ENCODE measurements around the gene GPSM1.

GPSM1 gene

DNA sequence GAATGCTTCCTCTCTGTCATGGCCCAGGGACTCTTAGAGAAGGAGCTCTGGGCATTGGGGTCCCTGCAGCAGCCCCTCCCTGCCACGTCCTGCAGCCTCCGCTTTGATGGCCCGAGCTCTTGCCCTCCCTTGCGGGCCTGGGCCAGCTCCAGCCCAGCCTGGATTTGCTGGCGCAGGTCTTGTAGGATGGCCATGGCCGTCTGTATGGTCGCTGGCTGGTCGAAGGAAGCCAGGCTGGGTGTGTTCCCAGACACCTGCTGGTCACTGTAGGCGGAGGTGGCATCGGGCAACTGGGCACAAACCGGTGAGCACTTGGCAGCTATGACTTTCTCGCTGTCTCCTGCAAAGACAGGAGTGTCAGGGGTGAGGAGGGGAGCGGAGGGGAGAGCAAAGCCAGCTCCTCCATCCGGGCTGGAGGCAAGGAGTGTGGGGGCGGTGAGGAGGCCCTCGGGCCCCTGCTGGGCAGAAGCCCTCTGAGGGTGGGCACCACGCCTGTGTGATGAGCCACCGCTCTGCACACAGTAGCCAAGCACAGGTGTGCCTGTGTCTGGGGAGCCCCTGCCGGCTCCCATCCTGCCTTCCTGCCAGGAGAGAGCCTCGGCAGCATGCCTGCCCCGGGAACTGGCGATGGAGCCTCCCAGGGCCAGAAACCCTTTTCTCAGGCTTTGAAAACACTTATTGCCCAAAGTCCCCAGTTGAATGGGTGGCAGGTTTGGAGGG lies 35.9 kb upstream of the GPSM1 start:
- FAIRE-seq = no peak

DNA sequence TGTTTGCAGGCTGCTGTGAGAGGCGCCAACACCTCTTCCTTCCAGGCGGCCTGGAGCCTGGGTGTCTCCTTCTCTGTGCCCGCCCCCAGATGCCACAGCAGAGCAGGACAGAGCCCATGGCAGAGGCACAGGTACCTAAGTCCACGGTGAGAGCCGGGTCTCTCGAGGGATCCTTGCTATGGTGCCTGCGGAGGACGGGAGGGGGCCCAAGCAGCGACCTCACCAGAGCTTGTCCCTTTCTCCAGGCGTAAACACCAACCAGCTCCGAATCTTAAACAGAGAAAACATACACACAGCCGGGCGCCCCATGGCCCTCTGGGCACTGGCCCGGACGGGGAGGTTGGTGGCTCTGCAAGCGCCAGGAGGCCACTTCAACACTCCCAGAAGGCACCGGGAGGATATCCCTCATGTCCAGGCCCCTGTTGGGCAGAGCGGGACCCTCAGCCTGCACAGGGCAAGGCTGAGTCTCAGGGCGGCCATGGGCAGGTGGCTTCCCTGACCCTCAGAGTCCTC lies 35.3 kb upstream of the GPSM1 start:
- no peak for FAIRE-seq

DNA sequence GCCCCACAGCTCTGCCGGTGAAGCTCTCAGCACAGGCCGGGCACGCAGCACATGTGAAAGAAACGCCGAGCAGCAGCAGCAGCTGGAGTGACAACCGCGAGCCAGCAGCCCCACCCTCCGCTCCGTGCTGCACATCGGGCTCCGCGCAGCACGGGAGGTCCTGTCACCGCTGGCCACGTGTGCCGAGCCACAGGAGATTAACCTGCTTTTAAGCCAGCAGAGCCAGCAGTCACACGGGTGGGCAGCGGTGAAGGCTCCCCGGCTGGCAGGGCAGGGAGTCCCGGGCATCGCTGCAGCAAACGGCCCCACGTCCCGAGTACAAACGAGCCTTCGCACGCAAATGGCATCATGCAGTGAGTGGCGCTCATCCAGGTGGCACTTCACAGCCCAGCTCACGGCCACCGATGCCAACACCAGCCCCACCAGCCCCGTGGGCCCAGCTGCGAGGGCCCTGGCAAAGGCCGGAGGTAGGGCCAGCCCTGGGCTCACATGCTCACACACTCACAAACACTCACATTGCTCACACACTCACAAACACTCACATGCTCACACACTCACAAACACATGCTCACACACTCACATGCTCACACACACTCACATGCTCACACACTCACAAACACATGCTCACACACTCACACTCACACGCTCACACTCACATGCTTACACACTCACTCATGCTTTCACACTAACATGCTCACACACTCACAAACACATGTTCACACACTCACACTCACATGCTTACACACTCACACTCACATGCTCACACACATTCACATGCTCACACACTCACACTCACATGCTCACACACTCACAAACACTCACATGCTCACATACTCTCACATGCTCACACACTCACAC lies 34.5 kb upstream of the GPSM1 start:
- FAIRE-seq = no peak

DNA sequence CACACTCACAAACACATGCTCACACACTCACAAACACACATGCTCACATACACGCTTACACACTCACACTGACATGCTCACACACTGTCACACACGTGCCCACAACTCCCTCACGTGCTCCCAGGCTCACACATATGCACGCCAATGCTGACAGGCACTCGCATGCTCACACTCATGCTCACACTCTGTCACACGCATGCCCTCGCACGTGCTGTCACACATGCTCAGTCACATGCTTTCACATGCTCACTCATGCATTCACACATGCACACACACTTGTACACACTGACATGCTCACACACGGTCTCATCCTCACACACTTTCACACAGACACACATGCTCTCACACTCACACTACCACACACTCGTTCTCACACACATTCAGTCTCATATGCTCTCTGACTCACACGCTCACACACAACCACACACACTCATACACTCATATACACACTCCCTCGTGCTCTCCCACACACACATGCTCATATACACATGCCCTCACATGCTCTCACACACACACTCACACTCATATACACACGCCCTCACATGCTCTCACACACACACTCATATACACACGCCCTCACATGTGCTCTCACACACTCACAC lies 33.8 kb upstream of the GPSM1 start:
- no peak for FAIRE-seq

DNA sequence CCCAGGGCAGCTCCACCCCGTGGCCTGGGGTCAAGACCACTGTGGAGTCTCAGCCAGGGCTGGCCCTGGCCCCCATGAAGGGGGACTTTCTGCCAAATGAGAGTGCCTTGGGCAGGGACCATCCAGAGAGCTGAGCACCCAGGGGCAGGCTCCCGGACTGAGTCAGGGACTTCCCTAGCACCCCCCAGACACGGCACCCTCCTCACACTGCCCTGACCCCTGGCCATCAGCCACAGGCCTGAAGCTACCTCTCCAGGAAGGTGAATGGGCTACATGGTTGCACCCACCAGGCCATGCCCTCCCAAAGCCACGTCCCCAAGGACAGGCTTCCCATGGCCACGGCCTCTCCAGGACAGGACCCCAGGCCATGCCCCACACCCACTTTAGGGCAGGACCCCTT lies 32.9 kb upstream of the GPSM1 start:
- FAIRE-seq = no peak

DNA sequence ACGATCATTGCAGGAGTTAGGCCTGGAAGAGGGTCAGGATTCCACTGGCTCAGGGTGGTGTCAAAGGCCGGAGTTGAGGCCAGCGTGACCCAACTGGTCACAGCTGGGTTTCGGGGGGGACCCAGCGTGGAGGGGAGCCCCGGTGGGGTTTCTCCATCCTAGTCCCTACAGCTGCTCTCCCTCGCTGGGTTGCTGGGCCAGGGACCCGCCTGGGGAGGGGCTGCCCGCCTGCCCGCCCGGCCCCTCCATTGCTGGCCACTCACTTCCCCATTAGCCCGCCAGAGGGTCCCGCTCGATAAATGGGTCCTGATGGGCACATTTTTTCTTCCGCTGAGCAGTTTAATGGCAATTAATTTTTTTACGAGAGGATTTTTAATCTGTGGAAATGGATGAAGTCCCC lies 32.3 kb upstream of the GPSM1 start:
- no peak for FAIRE-seq

DNA sequence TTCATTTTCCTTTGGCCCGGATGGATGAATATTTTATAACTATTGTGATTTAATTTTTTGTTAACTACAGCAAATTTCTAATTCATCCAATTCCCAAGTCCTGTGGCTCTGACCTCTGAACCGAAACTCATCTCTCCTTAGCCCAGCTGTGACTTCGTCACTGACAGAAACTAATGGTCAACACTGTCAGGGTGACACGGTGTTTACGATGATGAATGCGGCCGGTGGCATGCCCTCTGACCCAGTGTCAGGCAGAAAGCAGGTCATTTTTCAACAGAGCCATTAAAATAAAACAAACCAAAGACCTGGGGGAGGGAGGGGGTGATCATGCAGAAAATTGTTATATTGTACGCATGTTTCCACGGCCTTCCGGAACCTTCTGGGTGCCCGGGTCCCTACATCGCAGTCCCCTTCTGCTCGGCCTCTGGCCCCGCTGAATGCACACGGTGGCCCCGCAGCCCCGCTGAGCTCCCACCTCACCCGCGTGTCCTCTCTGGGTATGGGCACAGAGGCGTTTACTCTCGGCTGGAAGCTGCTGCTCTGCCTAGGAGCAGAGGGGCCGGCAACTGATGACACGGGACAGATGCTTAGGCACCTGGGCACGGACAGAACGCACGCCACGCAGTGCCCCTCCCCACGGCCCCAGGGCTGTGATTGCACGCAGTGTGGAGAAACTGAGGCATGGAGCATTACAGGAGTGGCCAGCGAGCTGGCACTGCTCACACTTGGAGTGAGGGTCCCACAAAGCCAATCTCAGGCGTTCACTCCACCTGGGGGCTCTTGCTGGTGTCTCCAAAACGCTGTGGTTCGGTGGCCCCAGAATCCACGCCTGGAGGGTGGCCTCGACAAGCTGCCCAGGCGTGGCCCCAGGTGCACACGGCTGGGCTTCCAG lies 31.6 kb upstream of the GPSM1 start:
- no peak for FAIRE-seq

DNA sequence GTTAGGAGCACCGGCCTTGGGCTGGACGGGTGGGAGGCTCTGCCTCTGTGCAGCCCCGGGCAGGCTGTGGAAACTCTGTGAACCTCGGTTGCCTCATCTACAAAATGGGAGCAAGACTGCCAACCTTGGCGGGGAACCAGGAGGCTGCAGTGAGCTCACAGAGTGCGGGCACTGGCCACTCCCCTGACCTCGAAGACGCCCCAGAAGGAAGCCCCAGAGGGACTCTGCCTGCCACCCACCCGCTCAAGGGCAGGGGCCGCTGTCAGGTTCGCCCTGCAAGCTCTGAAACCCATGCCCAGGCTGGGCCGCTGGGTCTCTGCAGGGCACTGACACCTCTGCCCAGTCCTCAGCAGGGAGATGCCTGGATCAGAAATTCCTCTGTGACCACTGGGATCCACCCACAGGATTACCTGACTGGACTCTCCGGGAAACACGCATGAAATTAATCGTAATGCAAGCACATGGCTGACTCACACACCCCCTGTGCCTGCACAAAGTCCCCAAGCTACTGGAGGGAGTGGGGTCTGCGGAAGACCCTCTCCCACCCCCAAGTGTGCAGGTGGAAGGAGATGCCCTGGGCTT lies 30.8 kb upstream of the GPSM1 start:
- FAIRE-seq = no peak

DNA sequence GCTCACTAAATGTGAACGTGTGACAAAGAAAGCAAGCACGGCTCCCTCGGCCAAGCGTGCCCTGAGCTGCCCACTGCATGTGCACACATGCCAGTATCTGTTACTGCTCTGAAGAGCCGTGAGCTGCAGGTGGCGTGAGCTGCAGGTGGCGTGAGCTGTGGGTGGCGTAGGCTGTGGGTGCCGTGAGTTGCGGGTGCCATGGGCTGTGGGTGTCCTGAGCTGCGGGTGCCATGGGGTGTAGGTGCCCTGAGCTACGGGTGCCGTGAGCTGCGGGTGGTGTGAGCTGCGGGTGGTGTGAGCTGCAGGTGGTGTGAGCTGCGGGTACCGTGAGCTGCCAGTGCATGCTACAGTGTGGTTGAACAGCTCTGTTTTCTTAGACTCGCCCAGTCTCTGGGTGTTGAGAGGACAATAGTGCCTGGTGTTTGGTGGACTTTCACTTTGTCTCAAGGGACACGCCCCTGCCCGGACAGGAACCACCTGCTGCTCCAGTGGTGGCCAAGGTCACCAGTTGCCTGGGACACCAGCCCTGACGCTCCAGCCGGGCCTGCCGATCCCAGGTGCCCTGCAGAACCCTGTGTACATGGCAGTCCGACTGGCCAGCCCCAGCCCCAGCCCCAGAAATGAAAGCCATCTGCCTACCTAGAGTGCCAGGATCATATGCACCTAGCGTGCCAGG lies 30.2 kb upstream of the GPSM1 start:
- no peak for FAIRE-seq

DNA sequence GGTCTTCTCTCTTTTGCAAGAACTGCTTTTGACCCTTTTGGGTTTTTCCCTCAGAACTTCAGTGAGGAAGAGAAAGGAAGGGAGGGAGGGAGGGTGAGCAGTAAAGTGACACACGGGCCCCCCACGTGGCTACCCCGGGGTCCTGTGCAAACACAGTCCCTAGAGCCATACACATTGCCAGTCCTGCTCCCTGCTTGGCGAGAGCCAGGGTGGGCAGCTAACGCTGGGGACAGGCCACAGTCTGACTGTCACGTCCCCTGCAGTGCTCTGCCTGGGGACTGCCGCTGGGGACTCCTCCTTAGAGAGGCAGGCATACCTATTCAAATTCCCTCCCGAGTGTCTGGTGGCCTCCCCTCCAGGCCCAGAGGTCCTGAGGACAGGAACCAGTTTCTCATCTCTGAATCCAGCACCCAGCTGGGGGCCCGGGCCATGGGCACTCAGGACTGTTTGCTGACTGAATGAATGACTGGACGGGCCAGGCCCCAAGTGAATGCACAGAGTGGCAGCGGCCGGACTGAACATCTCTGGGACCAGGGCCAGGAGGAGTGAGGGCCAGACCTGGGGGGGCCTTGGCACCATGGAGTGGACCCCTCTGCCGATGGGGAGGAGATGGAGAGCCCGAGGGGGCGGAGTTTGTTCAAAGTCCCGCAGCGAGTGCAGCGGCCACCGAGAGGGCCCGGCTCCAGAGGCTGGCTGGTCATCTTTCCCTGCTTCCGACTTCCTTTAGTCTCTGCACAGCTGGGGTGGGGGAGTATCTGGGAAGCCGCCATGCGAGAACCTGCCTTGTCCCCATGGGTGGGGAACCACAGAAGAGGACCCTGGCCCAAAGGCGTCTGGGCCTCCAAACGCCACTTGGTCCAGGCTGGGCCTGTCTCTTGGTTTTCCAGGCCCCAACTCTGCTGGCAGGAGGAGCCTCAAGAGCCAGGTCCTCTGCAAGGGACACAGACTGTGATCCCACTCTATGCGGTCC lies 29.3 kb upstream of the GPSM1 start:
- no peak for FAIRE-seq

DNA sequence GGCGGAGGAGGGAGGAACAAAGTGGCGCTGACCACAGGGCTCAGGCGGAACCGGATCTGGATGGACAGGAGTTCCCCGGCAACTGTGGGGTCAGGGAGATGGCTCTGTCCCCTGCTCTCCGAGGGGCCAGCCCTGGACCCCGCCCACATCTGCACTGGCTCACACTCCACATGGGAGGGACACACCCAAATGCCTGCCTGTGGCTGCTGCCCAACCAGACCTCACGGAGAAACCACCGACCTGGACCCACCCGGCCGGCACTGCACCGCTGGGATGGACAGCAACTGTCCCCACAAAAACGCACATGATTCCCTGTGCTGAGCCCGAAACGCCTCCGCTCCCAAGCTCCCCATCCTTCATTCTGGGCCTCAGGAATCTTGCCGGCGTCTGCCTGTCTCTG lies 28.2 kb upstream of the GPSM1 start:
- no peak for FAIRE-seq

DNA sequence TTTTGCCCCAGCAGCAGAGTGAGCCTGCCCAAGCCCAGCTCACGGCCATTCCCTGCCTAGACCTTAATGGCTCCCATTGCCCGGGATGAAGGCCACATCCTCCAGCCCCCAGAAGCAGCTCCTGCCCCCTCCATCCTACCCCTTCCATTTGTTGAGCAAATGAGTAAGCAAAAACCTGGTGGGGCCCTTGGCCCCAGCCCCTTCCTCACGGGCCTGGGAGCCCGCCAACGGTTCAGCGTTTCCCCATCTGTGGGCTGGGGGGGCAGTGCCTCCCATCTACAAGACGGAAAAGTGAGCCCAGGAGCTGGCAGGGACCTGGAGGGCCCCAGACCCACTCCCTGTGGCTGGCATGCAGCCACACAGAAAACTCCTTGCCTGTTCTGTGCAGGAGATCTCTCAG lies 27.8 kb upstream of the GPSM1 start:
- no peak for FAIRE-seq

DNA sequence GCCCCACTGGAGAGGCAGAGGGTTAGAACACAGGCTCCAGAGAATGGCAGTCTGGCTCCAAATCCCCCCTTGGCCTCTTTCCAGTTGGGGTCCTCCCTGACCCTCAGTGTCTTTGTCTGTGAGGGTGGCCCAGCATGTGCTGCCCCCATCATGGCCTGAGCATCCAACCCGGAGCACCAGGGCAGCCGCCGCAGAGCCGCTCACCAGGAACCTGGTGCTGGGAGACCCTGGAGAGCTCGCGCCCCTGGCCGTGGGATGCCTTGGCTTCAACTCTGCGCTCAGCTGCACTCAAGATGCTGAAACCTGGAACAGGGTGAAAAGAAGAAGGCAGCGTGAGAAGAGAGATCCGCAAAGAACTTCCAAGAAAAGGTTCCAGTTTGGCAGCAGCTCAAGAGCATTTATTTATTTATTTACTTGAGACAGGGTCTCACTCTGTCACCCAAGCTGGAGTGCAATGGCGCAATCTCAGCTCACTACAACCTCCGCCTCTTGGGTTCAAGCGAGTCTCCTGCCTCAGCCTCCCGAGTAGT lies 27.3 kb upstream of the GPSM1 start:
- no peak for FAIRE-seq

DNA sequence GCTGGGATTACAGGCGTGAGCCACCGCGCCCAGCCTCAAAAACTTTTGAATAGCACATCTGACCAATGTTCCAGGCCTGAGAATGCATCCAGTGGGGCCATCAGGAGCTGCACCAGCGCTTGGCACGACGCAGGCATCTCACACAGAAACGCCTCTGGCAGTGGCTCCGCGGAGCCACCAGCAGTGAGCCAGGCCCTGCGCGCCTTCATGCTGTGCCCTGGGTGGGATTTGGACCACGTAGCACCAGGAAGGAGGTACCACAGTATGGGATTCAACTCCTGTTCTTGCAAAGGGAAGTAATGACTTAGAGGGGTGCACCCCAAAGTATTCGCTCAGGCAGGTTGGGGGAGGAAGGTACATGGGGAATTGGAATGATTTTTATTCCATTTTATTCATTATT lies 26.5 kb upstream of the GPSM1 start:
- no peak for FAIRE-seq

DNA sequence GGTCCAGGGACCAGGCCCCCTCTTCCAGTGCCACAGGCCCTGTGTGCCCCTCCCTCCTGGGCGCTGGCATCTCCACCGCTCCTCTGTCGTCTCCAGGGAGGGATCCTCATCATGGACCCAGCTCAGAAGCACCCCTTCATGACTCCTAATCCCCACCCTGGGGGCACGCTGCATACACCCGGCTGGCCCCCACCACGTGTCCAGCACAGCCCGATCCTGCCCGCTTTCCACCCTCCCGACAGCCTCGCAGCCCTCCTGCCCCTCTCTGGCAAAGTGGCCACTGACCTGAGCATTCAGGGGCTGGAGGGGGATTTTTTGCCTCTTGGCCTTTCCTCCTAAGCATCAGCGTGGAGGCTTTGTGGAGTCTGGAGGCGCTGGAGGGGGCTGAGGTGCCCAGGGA lies 24.8 kb upstream of the GPSM1 start:
- FAIRE-seq = no peak

DNA sequence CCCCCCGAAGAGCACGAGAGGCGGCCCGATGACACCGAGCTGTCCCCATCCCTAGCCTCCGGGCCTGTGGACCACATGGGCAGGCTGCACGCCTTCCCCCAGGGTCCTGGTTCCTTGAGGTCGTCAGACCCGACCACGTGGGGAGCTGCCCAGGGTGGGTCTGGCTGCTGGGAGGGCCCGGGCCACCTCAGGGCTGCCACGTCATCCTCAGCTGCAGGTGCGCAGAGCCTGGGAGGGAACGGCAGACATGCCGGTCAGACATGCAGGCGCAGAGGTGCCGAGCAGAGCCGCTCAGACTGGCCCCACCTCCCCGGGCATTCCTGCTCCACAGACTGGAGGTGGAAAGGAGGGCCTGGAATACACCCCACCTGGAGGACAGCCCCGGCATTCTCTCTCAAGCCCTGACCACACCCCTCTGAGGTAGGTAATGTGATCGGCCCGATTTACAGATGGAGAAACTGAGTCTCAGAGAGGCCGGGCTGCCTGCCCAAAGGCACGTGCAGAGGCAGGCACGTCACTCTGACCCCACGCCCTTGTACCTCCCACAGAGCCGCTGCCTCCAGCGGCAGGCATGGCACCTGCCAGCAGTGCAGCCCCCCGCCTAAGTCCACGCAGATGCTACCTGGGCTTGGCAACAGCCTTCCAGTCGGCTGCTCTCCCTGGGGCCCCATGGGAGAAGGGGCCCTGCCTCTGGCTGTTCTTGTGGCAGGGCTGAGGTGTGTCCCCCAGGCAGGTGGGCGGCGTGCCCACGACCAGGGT lies 24.1 kb upstream of the GPSM1 start:
- FAIRE-seq = no peak

DNA sequence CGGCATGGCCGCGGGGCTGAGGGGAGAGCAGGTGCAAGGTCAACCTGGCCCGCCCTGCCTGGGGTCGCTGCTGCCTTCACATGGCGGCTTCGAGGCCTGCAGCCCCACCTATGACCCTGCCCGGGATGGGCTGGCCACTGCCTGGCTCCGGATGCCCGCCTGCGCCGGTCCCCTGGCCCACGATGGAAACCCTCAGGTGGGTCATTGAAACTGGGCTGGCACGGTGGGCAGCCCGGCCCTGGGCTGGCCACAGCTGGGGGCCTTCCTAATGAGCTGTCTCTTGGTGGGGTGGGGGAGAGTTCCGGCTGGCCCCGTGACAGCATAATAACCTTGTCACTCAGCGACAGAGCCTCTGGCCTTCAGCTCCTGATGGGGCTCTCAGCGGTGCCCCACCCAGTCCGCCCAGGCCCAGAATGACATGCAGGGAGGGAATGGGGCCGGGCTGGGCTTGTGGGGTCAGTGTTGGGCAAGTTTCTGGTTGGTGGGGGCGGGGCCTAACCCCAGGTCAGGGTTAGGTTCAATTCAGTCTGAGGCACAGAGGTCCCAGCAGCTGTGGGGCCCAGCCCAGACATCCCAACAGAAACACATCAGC lies 23.4 kb upstream of the GPSM1 start, which contains the start of gene CCDC187:
TSS of gene CCDC187 (minus strand) at position 270 of the 592 bp plus-strand sequence. CDS start at position 6, 264 bp downstream.
- no peak for FAIRE-seq

DNA sequence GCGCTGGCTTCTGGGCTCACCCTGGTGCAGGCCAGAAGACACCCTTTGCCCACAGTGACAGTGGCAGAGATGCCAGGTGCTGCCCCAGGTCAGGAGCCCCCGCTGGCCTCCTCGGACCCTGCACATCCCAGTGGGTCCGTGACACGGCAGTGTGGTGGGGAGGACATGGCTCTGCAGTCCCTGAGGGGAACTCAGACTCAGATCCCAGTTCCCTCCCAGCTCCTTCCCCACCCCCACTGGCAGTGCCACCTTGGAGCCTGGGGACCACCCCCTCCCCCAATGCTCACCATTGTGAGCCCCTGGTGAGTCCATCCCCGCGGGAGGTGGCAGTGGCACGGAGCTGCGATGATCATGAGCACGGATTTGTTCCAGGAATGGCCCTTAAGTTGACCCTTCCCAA lies 22.9 kb upstream of the GPSM1 start:
- FAIRE-seq = no peak

DNA sequence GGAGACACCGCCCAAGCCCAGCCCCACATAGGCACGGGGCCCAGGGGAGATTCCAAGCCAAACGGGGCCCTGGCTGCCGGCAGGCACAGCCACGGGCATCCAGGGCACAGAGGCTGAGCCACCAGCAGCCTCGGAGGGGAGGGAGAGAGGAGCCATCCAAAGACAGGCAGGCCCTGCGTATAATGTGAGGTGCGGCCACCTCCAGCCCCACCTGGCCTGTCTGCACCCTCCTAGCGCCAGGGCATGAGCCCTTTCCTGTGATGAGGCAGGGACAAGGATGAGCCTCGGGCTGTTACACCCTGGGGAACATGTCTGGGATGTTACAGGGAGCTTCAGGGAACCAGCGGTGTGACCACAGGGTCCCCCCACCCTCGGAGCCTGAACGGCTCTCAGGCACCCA lies 22.4 kb upstream of the GPSM1 start:
- no peak for FAIRE-seq
